IMR-90 (cell line): ENCODE measurements around the gene SLC15A1. TPM values are rescaled to one million over a fixed set of nuclear protein-coding genes. Genes with fewer than 3 reads are reported as not detected.

ENCODE experiments used
- ATAC-seq: fragments of 200-7000 bp; cut with Tn5 transposase; 2 replicates; pipeline ENCODE4 v1.9.1; 2020; ENCODE audit warnings: low read depth, mild to moderate bottlenecking, moderate library complexity
- BruUV-seq: library from RNA; stranded (reverse); fragments of 400-500 nt; replicated peaks from 2 replicates; lab custom pipeline; 2021; lab: Mats Ljungman, UMichigan
- CTCF ChIA-PET: fragments of 300-600 bp; formaldehyde crosslinking; extraction: SDS; loops from one replicate; lab custom pipeline; 2021; ENCODE audit warnings: antibody characterized with exemption; lab: Yijun Ruan, JAX
- POLR2A ChIA-PET: fragments of 300-600 bp; sonication (Branson Sonifier 250); formaldehyde crosslinking; loops from one replicate; lab custom pipeline; 2022; ENCODE audit warnings: antibody characterized with exemption; ENCODE audit not compliant: unreplicated experiment; lab: Charles Lee
- DNase-seq: peaks from one replicate; pipeline ENCODE4 v3.0.0; 2013
- H2AFZ ChIP-seq: replicated peaks from 2 replicates; pipeline ENCODE3; 2013; ENCODE audit warnings: low read length, mild to moderate bottlenecking; ENCODE audit not compliant: poor library complexity
- H2AK5ac ChIP-seq: 2 replicates; pipeline ENCODE4 v1.6.1; 2013; ENCODE audit warnings: low read depth, low read length, inconsistent platforms
- H2AK9ac ChIP-seq: replicated peaks from 2 replicates; pipeline ENCODE3; 2013; ENCODE audit warnings: mild to moderate bottlenecking, low read depth, low read length, moderate library complexity; ENCODE audit not compliant: poor library complexity
- H2BK120ac ChIP-seq: 2 replicates; pipeline ENCODE4 v1.6.1; 2013; ENCODE audit warnings: low read depth, low read length, inconsistent platforms
- H2BK15ac ChIP-seq: 3 replicates; pipeline ENCODE4 v1.6.1; 2013; ENCODE audit warnings: low read depth, low read length, inconsistent platforms
- H2BK20ac ChIP-seq: 2 replicates; pipeline ENCODE4 v1.6.1; 2013; ENCODE audit warnings: low read depth, mild to moderate bottlenecking, inconsistent platforms, low read length, moderate library complexity
- H2BK5ac ChIP-seq: 2 replicates; pipeline ENCODE4 v1.6.1; 2013; ENCODE audit warnings: mild to moderate bottlenecking, low read depth, low read length, inconsistent platforms; ENCODE audit not compliant: poor library complexity, severe bottlenecking
- H3K14ac ChIP-seq: replicated peaks from 2 replicates; pipeline ENCODE4 v1.6.1; 2013; ENCODE audit warnings: low read depth, low read length, inconsistent platforms
- H3K18ac ChIP-seq: 2 replicates; pipeline ENCODE4 v1.6.1; 2013; ENCODE audit warnings: low read depth, low read length, control low read depth
- H3K23ac ChIP-seq: 2 replicates; pipeline ENCODE4 v1.6.1; 2013; ENCODE audit warnings: low read depth, low read length, inconsistent platforms
- H3K27ac ChIP-seq: 2 replicates; pipeline ENCODE4 v1.5.1; 2013; ENCODE audit warnings: mild to moderate bottlenecking, control low read depth, low read length; ENCODE audit not compliant: insufficient read depth
- H3K27me3 ChIP-seq: 2 replicates; pipeline ENCODE4 v1.6.1; 2013; ENCODE audit warnings: low read length; ENCODE audit not compliant: control insufficient read depth, insufficient read depth
- H3K36me3 ChIP-seq: 2 replicates; pipeline ENCODE4 v1.6.1; 2013; ENCODE audit warnings: low read length, mixed read lengths; ENCODE audit not compliant: control insufficient read depth, insufficient read depth
- H3K4ac ChIP-seq: 2 replicates; pipeline ENCODE4 v1.6.1; 2013; ENCODE audit warnings: low read depth, low read length, inconsistent platforms
- H3K4me1 ChIP-seq: 2 replicates; pipeline ENCODE4 v1.6.1; 2013; ENCODE audit warnings: low read length, mixed read lengths; ENCODE audit not compliant: control insufficient read depth, insufficient read depth
- H3K4me2 ChIP-seq: 2 replicates; pipeline ENCODE4 v1.6.1; 2013; ENCODE audit warnings: low read depth, mild to moderate bottlenecking, control low read depth, low read length, moderate library complexity
- H3K4me3 ChIP-seq: 2 replicates; pipeline ENCODE4 v1.5.1; 2013; ENCODE audit warnings: low read depth, mild to moderate bottlenecking, control low read depth, low read length, moderate library complexity; ENCODE audit not compliant: insufficient read depth
- H3K56ac ChIP-seq: 2 replicates; pipeline ENCODE4 v1.6.1; 2013; ENCODE audit warnings: low read length, inconsistent platforms; ENCODE audit not compliant: insufficient read depth; ENCODE audit errors: extremely low read depth
- H3K79me1 ChIP-seq, 2 experiments: 2 replicates each; pipeline ENCODE4 v1.6.1; 2013; ENCODE audit warnings: low read length in 2 of 2, inconsistent platforms in 1 of 2, low read depth in 1 of 2
- H3K9ac ChIP-seq: 2 replicates; pipeline ENCODE4 v1.6.1; 2013; ENCODE audit warnings: low read depth, low read length, control low read depth
- H3K9me1 ChIP-seq: 2 replicates; pipeline ENCODE4 v1.6.1; 2013; ENCODE audit warnings: low read length, inconsistent platforms; ENCODE audit not compliant: insufficient read depth
- H3K9me3 ChIP-seq: 2 replicates; pipeline ENCODE4 v1.6.1; 2013; ENCODE audit warnings: low read length; ENCODE audit not compliant: control insufficient read depth, insufficient read depth
- H4K20me1 ChIP-seq: 2 replicates; pipeline ENCODE4 v1.6.1; 2013; ENCODE audit warnings: low read length, inconsistent platforms; ENCODE audit not compliant: insufficient read depth
- H4K5ac ChIP-seq: 2 replicates; pipeline ENCODE4 v1.6.1; 2013; ENCODE audit warnings: mild to moderate bottlenecking, low read depth, low read length, control low read depth
- H4K8ac ChIP-seq, 2 experiments: 2 replicates each; pipeline ENCODE4 v1.6.1; 2013; ENCODE audit warnings: low read depth in 2 of 2, low read length in 2 of 2, control low read depth in 1 of 2, inconsistent platforms in 1 of 2
- H4K91ac ChIP-seq: 2 replicates; pipeline ENCODE4 v1.6.1; 2013; ENCODE audit warnings: low read depth, low read length, inconsistent platforms; ENCODE audit not compliant: insufficient read depth
- BHLHE40 ChIP-seq: fragments of 150-350 bp; IDR thresholded peaks from 2 replicates; pipeline ENCODE4 v1.6.1; 2016; ENCODE audit warnings: mild to moderate bottlenecking, low read depth, low read length
- CEBPB ChIP-seq: IDR thresholded peaks from 2 replicates; pipeline ENCODE4 v1.6.1; 2012; ENCODE audit warnings: low read depth, low read length, improper control_type of control experiment
- CHD1 ChIP-seq: IDR thresholded peaks from 2 replicates; pipeline ENCODE4 v1.6.1; 2012; ENCODE audit warnings: low read depth, low read length, improper control_type of control experiment
- CTCF ChIP-seq: conservative IDR thresholded peaks from 2 replicates; pipeline ENCODE4 v1.5.1; 2012; ENCODE audit warnings: mild to moderate bottlenecking, low read depth, low read length, improper control_type of control experiment
- ELK1 ChIP-seq: fragments of 150-350 bp; IDR thresholded peaks from 2 replicates; pipeline ENCODE4 v1.6.1; 2016; ENCODE audit warnings: low read depth, mild to moderate bottlenecking, low read length, moderate library complexity, borderline replicate concordance
- FOS ChIP-seq: fragments of 150-350 bp; IDR thresholded peaks from 2 replicates; pipeline ENCODE4 v1.6.1; 2016; ENCODE audit warnings: low read depth, low read length
- MAFK ChIP-seq: IDR thresholded peaks from 2 replicates; pipeline ENCODE4 v1.6.1; 2012; ENCODE audit warnings: low read depth, low read length, improper control_type of control experiment
- MAZ ChIP-seq: IDR thresholded peaks from 2 replicates; pipeline ENCODE4 v1.6.1; 2012; ENCODE audit warnings: low read depth, mild to moderate bottlenecking, low read length, improper control_type of control experiment, moderate library complexity, borderline replicate concordance
- MXI1 ChIP-seq: IDR thresholded peaks from 2 replicates; pipeline ENCODE4 v1.6.1; 2012; ENCODE audit warnings: low read depth, mild to moderate bottlenecking, low read length, moderate library complexity, borderline replicate concordance
- NFE2L2 ChIP-seq: fragments of 150-350 bp; IDR thresholded peaks from 2 replicates; pipeline ENCODE4 v1.6.1; 2016; ENCODE audit warnings: low read depth, mild to moderate bottlenecking, low read length
- POLR2A ChIP-seq: IDR thresholded peaks from 2 replicates; pipeline ENCODE4 v1.6.1; 2012; ENCODE audit warnings: mild to moderate bottlenecking, low read depth, low read length
- RAD21 ChIP-seq: IDR thresholded peaks from 2 replicates; pipeline ENCODE4 v1.6.1; 2012; ENCODE audit warnings: low read length, improper control_type of control experiment
- RCOR1 ChIP-seq: IDR thresholded peaks from 2 replicates; pipeline ENCODE4 v1.6.1; 2012; ENCODE audit warnings: mild to moderate bottlenecking, low read length, improper control_type of control experiment; ENCODE audit not compliant: insufficient replicate concordance
- RFX5 ChIP-seq: IDR thresholded peaks from 2 replicates; pipeline ENCODE4 v1.8.0; 2012; ENCODE audit warnings: low read depth, mild to moderate bottlenecking, low read length, moderate library complexity
- SMC3 ChIP-seq: fragments of 150-350 bp; IDR thresholded peaks from 2 replicates; pipeline ENCODE4 v1.6.1; 2016; ENCODE audit warnings: low read depth, mild to moderate bottlenecking, antibody characterized with exemption, low read length, moderate library complexity
- USF2 ChIP-seq: fragments of 150-350 bp; IDR thresholded peaks from 2 replicates; pipeline ENCODE4 v1.6.1; 2017; ENCODE audit warnings: mild to moderate bottlenecking, antibody characterized with exemption, low read length, low read depth
- WGBS, 2 experiments: methylation state at CpG; one replicate each; pipeline versions ENCODE4 v1.1.5 to v1.1.7; 2013; ENCODE audit warnings: missing lambda C conversion rate in 2 of 2; ENCODE audit not compliant: insufficient read length in 1 of 2; ENCODE audit errors: extremely low coverage in 2 of 2; 5-methylcytosine and 5-hydroxymethylcytosine counted together
- dilution Hi-C: fragments of 300-500 bp; cut with HindIII; formaldehyde crosslinking; loops from one replicate; pipeline ENCODE4 v1.14.3; 2018; ENCODE audit warnings: low sequenced_read_pairs; ENCODE audit not compliant: unreplicated experiment
- in situ Hi-C: fragments of 300-500 bp; cut with MboI; formaldehyde crosslinking; loops from 3 replicates; pipeline ENCODE4 v1.14.3; 2019; ENCODE audit warnings: low sequenced_read_pairs, inconsistent platforms, mixed read lengths
- intact Hi-C: fragments of 100-400 bp; cut with micrococcal nuclease; formaldehyde crosslinking; loops from 2 replicates; pipeline ENCODE4 v1.10.0; 2022
- polyA plus RNA-seq, 3 experiments: library from polyadenylated mRNA; depleted of rRNA; stranded (reverse); fragments of >200 nt; gene quantifications; 2 replicates each; pipeline ENCODE4 v1.2.3, GENCODE V29; 2012; ENCODE audit warnings: low replicate concordance in 1 of 3
- total RNA-seq: library from RNA; depleted of rRNA; stranded (reverse); fragments of >200 nt; gene quantifications from 2 replicates; pipeline ENCODE4 v1.2.3, GENCODE V29; 2012

SLC15A1 gene
- total and polyA plus RNA-seq, 2 of the 4 experiments (the other 2 are of a cell fraction) = not detected

GRCh38 chr13:98690348-98691022 is 62.0 kb downstream of the SLC15A1 start:
- H3K4me3 ChIP-seq = no peak overlapping the region
- H2AK5ac ChIP-seq = no peak overlapping the region
- in situ Hi-C loops (no loop called here), intact Hi-C loops (no loop called here), dilution Hi-C loops (no loop called here)
- DNase-seq (no peak), ATAC-seq (no peak)
- H4K5ac ChIP-seq = no peak overlapping the region
- no TSS peak for BruUV-seq
- TF ChIP-seq FOS = no peak
- TF ChIP-seq MAZ = no peak
- TF ChIP-seq RFX5 = no peak
- no peak for TF ChIP-seq CHD1
- TF ChIP-seq CTCF = no peak
- no peak for TF ChIP-seq POLR2A
- TF ChIP-seq SMC3 = no peak
- no peak for TF ChIP-seq ELK1
- TF ChIP-seq CEBPB = no peak
- TF ChIP-seq RAD21 = no peak
- TF ChIP-seq BHLHE40 = no peak
- TF ChIP-seq USF2 = no peak
- no peak for TF ChIP-seq MXI1
- no peak for TF ChIP-seq NFE2L2
- no peak for TF ChIP-seq MAFK
- no peak for TF ChIP-seq RCOR1
- H2AK9ac ChIP-seq = peak overlapping the region; percentile 37
- H4K91ac ChIP-seq = no peak overlapping the region
- no peak overlapping the region for H3K4ac ChIP-seq
- H2BK5ac ChIP-seq = no peak overlapping the region
- H3K9me3 ChIP-seq = no peaks in the 10 kb centered on the region
- H3K27ac ChIP-seq = no peak overlapping the region
- no peak overlapping the region for H2BK15ac ChIP-seq
- no peak overlapping the region for H2AFZ ChIP-seq
- H4K8ac ChIP-seq = no peak overlapping the region
- H3K9me1 ChIP-seq = peaks cover 4% of the 10 kb centered on the region; the same call in 1 of the 2 replicates
- POLR2A ChIA-PET = no interaction called here
- no peaks in the 10 kb centered on the region for H3K36me3 ChIP-seq
- no peaks in the 10 kb centered on the region for H3K4me1 ChIP-seq
- WGBS, 2 experiments = 56% methylated on average over 3 of the region's 15 CpGs; no CpG with 5 or more reads in 1 of the 2 experiments
- H3K23ac ChIP-seq = no peak overlapping the region
- H3K18ac ChIP-seq = no peak overlapping the region
- H3K27me3 ChIP-seq = peaks cover 19% of the 10 kb centered on the region
- no peak overlapping the region for H3K4me2 ChIP-seq
- no peak overlapping the region for H2BK120ac ChIP-seq
- H4K20me1 ChIP-seq = no peaks in the 10 kb centered on the region
- H3K14ac ChIP-seq = no peak overlapping the region
- H3K56ac ChIP-seq = no peak overlapping the region
- no peaks in the 10 kb centered on the region for H3K79me1 ChIP-seq
- CTCF ChIA-PET = no interaction called here
- H2BK20ac ChIP-seq = no peak overlapping the region
- no peak overlapping the region for H3K9ac ChIP-seq
